HEK293T (cell line): ENCODE data around the gene TMEM123.

Source experiments
- CTCF ChIA-PET: fragments of 350-600 bp; formaldehyde crosslinking; extraction: SDS; loops from one replicate; lab custom pipeline; 2021; ENCODE audit warnings: antibody characterized with exemption, inconsistent platforms; lab: Yijun Ruan, JAX
- POLR2A ChIA-PET: fragments of 350-600 bp; formaldehyde crosslinking; extraction: SDS; loops from one replicate; lab custom pipeline; 2020; ENCODE audit warnings: antibody characterized with exemption, inconsistent platforms; lab: Yijun Ruan, JAX
- DNase-seq: peaks from one replicate; pipeline ENCODE4 v3.0.0; 2012; ENCODE audit warnings: mixed read lengths; ENCODE audit errors: extremely low spot score
- ARNT ChIP-seq: fragments of 450-650 bp; IDR thresholded peaks from 2 replicates; pipeline ENCODE4 v1.6.1; 2017; ENCODE audit warnings: mild to moderate bottlenecking
- BHLHE40 ChIP-seq: fragments of 450-650 bp; IDR thresholded peaks from 2 replicates; pipeline ENCODE4 v1.6.1; 2016; ENCODE audit warnings: mild to moderate bottlenecking, moderate library complexity, borderline replicate concordance
- CTBP1 ChIP-seq: fragments of 450-650 bp; IDR thresholded peaks from 2 replicates; pipeline ENCODE4 v1.6.1; 2016; ENCODE audit warnings: borderline replicate concordance
- ELF4 ChIP-seq: fragments of 450-650 bp; IDR thresholded peaks from 2 replicates; pipeline ENCODE4 v1.6.1; 2017; ENCODE audit warnings: antibody characterized with exemption
- FOXA1 ChIP-seq: fragments of 450-650 bp; IDR thresholded peaks from 2 replicates; pipeline ENCODE4 v1.6.1; 2016; ENCODE audit warnings: mild to moderate bottlenecking
- FOXK2 ChIP-seq: fragments of 450-650 bp; IDR thresholded peaks from 2 replicates; pipeline ENCODE4 v1.6.1; 2016; ENCODE audit warnings: mild to moderate bottlenecking
- FOXM1 ChIP-seq: fragments of 450-650 bp; IDR thresholded peaks from 2 replicates; pipeline ENCODE4 v1.6.1; 2017; ENCODE audit warnings: mild to moderate bottlenecking, borderline replicate concordance
- HDGF ChIP-seq: fragments of 450-650 bp; IDR thresholded peaks from 2 replicates; pipeline ENCODE4 v1.6.1; 2017; ENCODE audit warnings: antibody characterized with exemption, borderline replicate concordance
- L3MBTL2 ChIP-seq: fragments of 450-650 bp; conservative IDR thresholded peaks from 2 replicates; pipeline ENCODE4 v1.6.1; 2016; ENCODE audit warnings: mild to moderate bottlenecking
- LEF1 ChIP-seq: fragments of 450-650 bp; IDR thresholded peaks from 2 replicates; pipeline ENCODE4 v1.6.1; 2017; ENCODE audit warnings: mild to moderate bottlenecking, borderline replicate concordance
- NFRKB ChIP-seq: fragments of 450-650 bp; IDR thresholded peaks from 2 replicates; pipeline ENCODE4 v1.6.1; 2016; ENCODE audit warnings: mild to moderate bottlenecking, moderate library complexity
- SP1 ChIP-seq: fragments of 450-650 bp; IDR thresholded peaks from 2 replicates; pipeline ENCODE4 v1.6.1; 2017
- SUZ12 ChIP-seq: fragments of 450-650 bp; IDR thresholded peaks from 2 replicates; pipeline ENCODE4 v1.6.1; 2016; ENCODE audit warnings: mild to moderate bottlenecking
- TARDBP ChIP-seq: fragments of 450-650 bp; IDR thresholded peaks from 2 replicates; pipeline ENCODE4 v1.6.1; 2016
- ZNF384 ChIP-seq: fragments of 450-650 bp; IDR thresholded peaks from 2 replicates; pipeline ENCODE4 v1.6.1; 2016
- TF ChIP-seq, protein P1 (sequence below): fragments of 450-650 bp; IDR thresholded peaks from 2 replicates; pipeline ENCODE4 v1.6.1; 2016

Gene TMEM123

DNA sequence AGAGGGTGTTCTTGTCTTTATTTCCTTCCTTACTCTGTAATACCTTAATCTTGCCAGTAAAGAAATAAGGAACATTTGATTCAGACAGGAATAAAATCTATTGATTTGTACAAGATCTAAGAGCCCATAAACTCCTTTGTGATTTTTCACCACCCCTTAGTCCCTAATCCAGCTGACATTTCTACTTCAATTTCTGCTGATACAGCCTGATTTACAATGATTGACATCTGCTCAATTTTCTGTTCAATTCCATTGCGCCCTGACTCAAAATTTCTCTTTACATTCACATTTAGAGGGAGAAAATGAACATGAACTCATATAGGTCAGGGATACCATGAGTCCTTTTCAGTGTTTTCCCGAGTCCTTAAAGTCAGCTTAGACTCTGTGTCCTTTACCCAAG lies 27.2 kb upstream of the TMEM123 start:
- TF ChIP-seq FOXM1 (no peak), SUZ12 (no peak), L3MBTL2 (no peak), TARDBP (no peak), HDGF (no peak), CTBP1 (no peak), ZNF384 (no peak), SP1 (no peak)
- TF ChIP-seq, protein P1, sequence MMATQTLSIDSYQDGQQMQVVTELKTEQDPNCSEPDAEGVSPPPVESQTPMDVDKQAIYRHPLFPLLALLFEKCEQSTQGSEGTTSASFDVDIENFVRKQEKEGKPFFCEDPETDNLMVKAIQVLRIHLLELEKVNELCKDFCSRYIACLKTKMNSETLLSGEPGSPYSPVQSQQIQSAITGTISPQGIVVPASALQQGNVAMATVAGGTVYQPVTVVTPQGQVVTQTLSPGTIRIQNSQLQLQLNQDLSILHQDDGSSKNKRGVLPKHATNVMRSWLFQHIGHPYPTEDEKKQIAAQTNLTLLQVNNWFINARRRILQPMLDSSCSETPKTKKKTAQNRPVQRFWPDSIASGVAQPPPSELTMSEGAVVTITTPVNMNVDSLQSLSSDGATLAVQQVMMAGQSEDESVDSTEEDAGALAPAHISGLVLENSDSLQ, result no peak
- no peak for DNase-seq
- ChIA-PET CTCF (interaction anchor here (0.9 to 1.4 kb wide), 2 partner anchors 12 to 89 kb away, joined by 3 to 4 read pairs; no protein-coding TSS in a partner anchor), POLR2A (interaction anchor here (0.8 kb wide), 1 partner anchor 27 kb away, joined by 3 read pairs; no protein-coding TSS in a partner anchor)

DNA sequence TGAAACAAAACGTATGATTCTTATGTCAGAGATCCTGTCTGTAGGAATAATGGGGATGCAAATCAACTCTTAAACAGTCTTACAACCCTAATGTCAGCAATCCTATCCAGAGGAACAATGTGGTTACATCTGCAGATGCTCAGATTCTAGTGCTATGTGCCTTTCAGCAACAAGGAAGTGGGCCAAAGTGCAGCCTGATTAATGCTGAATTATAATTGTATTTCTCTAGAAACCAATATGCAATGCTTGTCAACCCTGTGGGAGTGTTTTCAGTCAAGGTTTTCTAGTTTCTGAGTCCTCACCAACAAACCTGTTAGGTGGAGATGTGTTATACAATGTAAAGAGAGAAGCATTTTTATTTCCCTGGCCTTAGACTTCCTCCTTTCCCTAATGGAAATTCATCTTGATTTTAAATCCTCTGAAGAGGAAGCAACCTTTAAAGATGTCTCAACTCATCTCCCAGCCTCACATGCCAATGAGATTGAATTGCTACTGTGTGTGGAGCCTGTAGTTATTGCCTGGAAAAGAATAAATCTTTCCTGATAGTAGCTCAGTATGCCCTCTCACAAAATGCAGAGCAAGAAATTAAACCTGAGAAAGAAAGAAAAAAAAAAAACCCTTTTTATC lies 26.2 kb upstream of the TMEM123 start:
- POLR2A ChIA-PET, result no interaction called here
- CTCF ChIA-PET, result interaction anchor here (0.6 to 1.4 kb wide), 2 partner anchors 88 to 113 kb away, joined by 4 read pairs; no protein-coding TSS in a partner anchor

GRCh38 chr11:102476812-102477211 lies 24.2 kb upstream of the TMEM123 start:
- TF ChIP-seq ZNF384 (no peak), FOXK2 (no peak), HDGF (no peak), ELF4 (no peak), TARDBP (no peak), L3MBTL2 (no peak), ARNT (no peak), SUZ12 (no peak), FOXM1 (no peak), BHLHE40 (no peak), CTBP1 (no peak), NFRKB (no peak), LEF1 (no peak), FOXA1 (no peak)
- TF ChIP-seq, protein P1, result no peak
- peak; percentile 29 for DNase-seq
- ChIA-PET POLR2A (no interaction called here), CTCF (interaction anchor here (1.2 kb wide), 1 partner anchor 20 kb away, joined by 3 read pairs; no protein-coding TSS in a partner anchor)

More for the DNA sequence above, 26.2 kb upstream of the TMEM123 start:
- no peak for DNase-seq
- no peak for TF ChIP-seq BHLHE40
- TF ChIP-seq SP1, result no peak
- TF ChIP-seq ZNF384, result no peak
- TF ChIP-seq FOXM1, result no peak
- TF ChIP-seq, protein P1, result no peak
- no peak for TF ChIP-seq SUZ12
- TF ChIP-seq ELF4, result no peak
- no peak for TF ChIP-seq FOXA1

DNA sequence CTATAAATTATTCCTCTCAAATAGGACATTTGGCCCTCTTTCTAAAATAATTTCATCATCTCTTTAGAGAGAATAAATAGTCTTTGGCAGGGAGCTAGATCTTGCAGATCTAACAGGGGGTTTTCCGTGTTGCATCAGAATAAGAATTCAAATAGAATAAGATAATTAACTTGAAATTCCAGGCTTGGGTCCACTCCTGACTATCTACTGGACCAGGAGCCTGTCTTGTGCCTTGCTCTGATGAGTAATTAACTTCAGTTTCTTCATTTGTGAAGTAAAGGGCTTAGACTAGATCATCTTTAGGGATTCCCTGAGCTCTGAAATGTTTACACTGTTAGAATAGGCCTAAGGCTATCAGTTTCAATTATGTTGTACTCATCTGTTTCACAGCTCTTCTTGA lies 23.5 kb upstream of the TMEM123 start:
- DNase-seq, result no peak
- ChIA-PET CTCF (interaction anchor here (1.2 kb wide), 1 partner anchor 20 kb away, joined by 3 read pairs; no protein-coding TSS in a partner anchor), POLR2A (no interaction called here)
- no peak for TF ChIP-seq ELF4
- no peak for TF ChIP-seq ARNT
- no peak for TF ChIP-seq SP1
- no peak for TF ChIP-seq SUZ12
- TF ChIP-seq LEF1, result no peak
- TF ChIP-seq FOXK2, result no peak
- TF ChIP-seq FOXM1, result no peak
- no peak for TF ChIP-seq NFRKB
- TF ChIP-seq, protein P1, result no peak
- no peak for TF ChIP-seq TARDBP
- TF ChIP-seq HDGF, result no peak
- no peak for TF ChIP-seq FOXA1
- TF ChIP-seq L3MBTL2, result no peak
- no peak for TF ChIP-seq ZNF384

DNA sequence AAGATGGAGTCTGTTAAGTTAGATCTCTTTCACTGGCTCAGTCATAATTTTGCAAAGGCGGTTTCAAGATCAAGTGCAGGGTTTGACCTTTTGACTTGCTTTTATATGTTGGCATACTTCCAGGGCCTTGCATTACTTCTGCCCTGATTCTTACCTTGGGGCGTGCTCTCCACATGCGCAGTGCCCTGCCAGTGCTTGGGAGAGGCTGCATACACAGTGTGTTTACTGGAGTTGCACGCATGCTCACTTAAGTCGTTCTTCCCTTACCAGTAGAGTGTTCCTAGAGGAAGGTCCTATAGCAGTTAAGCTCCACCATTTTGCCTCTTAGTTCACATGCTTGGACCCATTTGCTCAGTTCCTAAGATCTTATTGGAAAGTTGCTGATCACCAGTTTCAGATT lies 21.0 kb upstream of the TMEM123 start:
- ChIA-PET POLR2A (no interaction called here), CTCF (no interaction called here)
- TF ChIP-seq FOXK2, result no peak
- no peak for TF ChIP-seq ZNF384
- no peak for TF ChIP-seq FOXA1
- no peak for TF ChIP-seq ELF4
- TF ChIP-seq, protein P1, result no peak
- no peak for TF ChIP-seq FOXM1
- TF ChIP-seq L3MBTL2, result no peak
- TF ChIP-seq BHLHE40, result no peak
- TF ChIP-seq ARNT, result no peak
- no peak for TF ChIP-seq SUZ12
- no peak for TF ChIP-seq HDGF
- no peak for TF ChIP-seq TARDBP
- no peak for TF ChIP-seq NFRKB
- TF ChIP-seq CTBP1, result no peak
- TF ChIP-seq LEF1, result no peak
- TF ChIP-seq SP1, result no peak
- no peak for DNase-seq
